Caco-2 (cell line): Measurements from ENCODE around the gene SLC18B1. TPM values are rescaled to one million over a fixed set of nuclear protein-coding genes. Genes with fewer than 3 reads are reported as not detected.

Source experiments
- BruUV-seq: library from RNA; stranded (reverse); fragments of 400-500 nt; replicated peaks from 2 replicates; lab custom pipeline; 2021; lab: Mats Ljungman, UMichigan
- CTCF ChIA-PET: fragments of 300-600 bp; sonication (Branson Sonifier 250); formaldehyde crosslinking; loops from one replicate; lab custom pipeline; 2022; ENCODE audit warnings: antibody characterized with exemption; lab: Charles Lee
- POLR2A ChIA-PET: fragments of 300-600 bp; sonication (Branson Sonifier 250); formaldehyde crosslinking; loops from one replicate; lab custom pipeline; 2022; ENCODE audit warnings: antibody characterized with exemption; lab: Charles Lee
- DNase-seq, 2 experiments: peaks; one replicate each; pipeline versions ENCODE4 v3.0.0 to v3.0.0-alpha.2; 2020 to 2022
- H3K27me3 ChIP-seq: replicated peaks from 2 replicates; pipeline ENCODE4 v1.6.0; 2011; ENCODE audit warnings: low read length; ENCODE audit not compliant: control insufficient read depth, insufficient read depth
- H3K36me3 ChIP-seq: 2 replicates; pipeline ENCODE4 v1.5.1; 2011; ENCODE audit warnings: low read length; ENCODE audit not compliant: control insufficient read depth, insufficient read depth
- H3K4me1 ChIP-seq: fragments of 250-450 bp; sonication (Bioruptor Pico); 2 replicates; pipeline ENCODE4 v1.5.1; 2020; ENCODE audit warnings: mild to moderate bottlenecking
- H3K4me3 ChIP-seq: 2 replicates; pipeline ENCODE4 v1.5.1; 2011; ENCODE audit warnings: low read depth, mild to moderate bottlenecking, control low read depth, low read length
- H3K9me3 ChIP-seq: fragments of 250-450 bp; sonication (Bioruptor Pico); 2 replicates; pipeline ENCODE4 v1.5.1; 2020; ENCODE audit warnings: mild to moderate bottlenecking, moderate library complexity
- H3K27ac Mint-ChIP-seq: one replicate; pipeline ENCODE4 v1.8.0; 2022; ENCODE audit warnings: mixed read lengths; ENCODE audit not compliant: unreplicated experiment
- H3K27me3 Mint-ChIP-seq: one replicate; pipeline ENCODE4 v1.8.0; 2022; ENCODE audit warnings: mixed read lengths; ENCODE audit not compliant: insufficient read depth, unreplicated experiment
- H3K36me3 Mint-ChIP-seq: one replicate; pipeline ENCODE4 v1.8.0; 2022; ENCODE audit warnings: mild to moderate bottlenecking, mixed read lengths; ENCODE audit not compliant: insufficient read depth, unreplicated experiment
- H3K4me1 Mint-ChIP-seq: one replicate; pipeline ENCODE4 v1.8.0; 2022; ENCODE audit warnings: low read depth, mixed read lengths; ENCODE audit not compliant: unreplicated experiment
- H3K4me3 Mint-ChIP-seq: one replicate; pipeline ENCODE4 v1.8.0; 2022; ENCODE audit warnings: mild to moderate bottlenecking, moderate library complexity, mixed read lengths; ENCODE audit not compliant: unreplicated experiment
- H3K9me3 Mint-ChIP-seq: one replicate; pipeline ENCODE4 v1.8.0; 2022; ENCODE audit warnings: mixed read lengths; ENCODE audit not compliant: unreplicated experiment
- CTCF ChIP-seq, 2 experiments: fragments of 200-600 bp in 1 of 2; IDR thresholded peaks; 1 replicate in 1 of 2; 2 replicates in 1 of 2; pipeline versions ENCODE4 v1.5.1 to v1.8.0; 2011 to 2022; ENCODE audit warnings: antibody characterized with exemption in 1 of 2, control low read depth in 1 of 2, inconsistent platforms in 1 of 2, low read depth in 1 of 2, low read length in 1 of 2, mild to moderate bottlenecking in 1 of 2, moderate library complexity in 1 of 2; ENCODE audit not compliant: insufficient read depth in 1 of 2, severe bottlenecking in 1 of 2, unreplicated experiment in 1 of 2
- intact Hi-C: fragments of 100-400 bp; cut with micrococcal nuclease; formaldehyde crosslinking; loops from one replicate; pipeline ENCODE4 v1.10.0; 2022; ENCODE audit not compliant: unreplicated experiment
- total RNA-seq: library from RNA; stranded (reverse); gene quantifications from 2 replicates; pipeline ENCODE4 v1.2.3, GENCODE V29; 2022

The SLC18B1 gene
- total RNA-seq, 1 experiment from 2014 or later, result 7.8 TPM

GRCh38 chr6:132765560-132765959, 32.9 kb downstream of the SLC18B1 start:
- no peak overlapping the region for H3K4me3 ChIP-seq
- Mint-ChIP-seq H3K4me3 (no peak overlapping the region), H3K27ac (no peak overlapping the region), H3K36me3 (peaks cover 4% of the 10 kb centered on the region), H3K9me3 (no peaks in the 10 kb centered on the region), H3K4me1 (no peaks in the 10 kb centered on the region), H3K27me3 (no peaks in the 10 kb centered on the region)
- DNase-seq, result no peak
- no peaks in the 10 kb centered on the region for H3K9me3 ChIP-seq
- TF ChIP-seq CTCF (IDR thresholded peaks at IDR 0.05; ENCODE audit: insufficient read depth in 1 of 2, low read depth in 1 of 2, low read length in 1 of 2, severe bottlenecking in 1 of 2, unreplicated experiment in 1 of 2), result no peak
- no TSS peak for BruUV-seq
- CTCF ChIA-PET, result no interaction called here
- H3K27me3 ChIP-seq, result no peaks in the 10 kb centered on the region
- intact Hi-C loops, result loop anchor here (5.0 kb wide), 1 partner anchor 48 kb away; no protein-coding TSS in a partner anchor
- H3K36me3 ChIP-seq, result no peaks in the 10 kb centered on the region
- POLR2A ChIA-PET, result no interaction called here
- no peaks in the 10 kb centered on the region for H3K4me1 ChIP-seq

- H3K4me1 Mint-ChIP-seq, result no peaks in the 10 kb centered on the region
- Histone ChIP-seq H3K9me3 (no peaks in the 10 kb centered on the region), H3K4me1 (no peaks in the 10 kb centered on the region), H3K36me3 (no peaks in the 10 kb centered on the region), H3K4me3 (no peak overlapping the region), H3K27me3 (no peaks in the 10 kb centered on the region)
- TF ChIP-seq CTCF (IDR thresholded peaks at IDR 0.05; ENCODE audit: insufficient read depth in 1 of 2, low read depth in 1 of 2, low read length in 1 of 2, severe bottlenecking in 1 of 2, unreplicated experiment in 1 of 2), result no peak
- no TSS peak for BruUV-seq
- H3K9me3 Mint-ChIP-seq, result no peaks in the 10 kb centered on the region
- CTCF ChIA-PET, result no interaction called here
- no peak overlapping the region for H3K27ac Mint-ChIP-seq
- no peak overlapping the region for H3K4me3 Mint-ChIP-seq
- intact Hi-C loops, result no loop called here
- peaks cover 4% of the 10 kb centered on the region for H3K36me3 Mint-ChIP-seq
- DNase-seq, result no peak
- no peaks in the 10 kb centered on the region for H3K27me3 Mint-ChIP-seq
- POLR2A ChIA-PET, result no interaction called here
Measured at GRCh38 chr6:132764370-132764769, 34.1 kb downstream of the SLC18B1 start.

- CTCF ChIA-PET, result no interaction called here
- H3K36me3 ChIP-seq, result no peaks in the 10 kb centered on the region
Measured at GRCh38 chr6:132763269-132763668, 35.2 kb downstream of the SLC18B1 start.

More at GRCh38 chr6:132763269-132763668, 35.2 kb downstream of the SLC18B1 start:
- Histone ChIP-seq H3K4me3 (no peak overlapping the region), H3K27me3 (no peaks in the 10 kb centered on the region), H3K9me3 (no peaks in the 10 kb centered on the region), H3K4me1 (no peaks in the 10 kb centered on the region)
- no peak for TF ChIP-seq CTCF (IDR thresholded peaks at IDR 0.05; ENCODE audit: insufficient read depth in 1 of 2, low read depth in 1 of 2, low read length in 1 of 2, severe bottlenecking in 1 of 2, unreplicated experiment in 1 of 2)
- Mint-ChIP-seq H3K27me3 (no peaks in the 10 kb centered on the region), H3K27ac (no peak overlapping the region), H3K36me3 (no peaks in the 10 kb centered on the region), H3K4me1 (no peaks in the 10 kb centered on the region), H3K9me3 (no peaks in the 10 kb centered on the region), H3K4me3 (no peak overlapping the region)
- no TSS peak for BruUV-seq
- intact Hi-C loops, result no loop called here
- no peak for DNase-seq
- POLR2A ChIA-PET, result no interaction called here
